Uterus (tissue), 4 donors: ENCODE results near the gene WNK3. TPM values are rescaled to one million over a fixed set of nuclear protein-coding genes. Genes with fewer than 3 reads are reported as not detected.
"Not testable (repeated sequence)": the region's sequence is repeated elsewhere in the genome, so short reads cannot be mapped to it uniquely, and the experiment has no call there.

Source experiments
- DNase-seq, 2 donors: peaks; one replicate each; pipeline ENCODE4 v3.0.0-alpha.2; 2019 to 2020
- H3K27ac ChIP-seq, 2 donors: fragments of 200-600 bp; sonication (generic); 1 replicate in 1 of 2; 2 replicates in 1 of 2; pipeline ENCODE4 v1.5.1; 2016 to 2018
- H3K27me3 ChIP-seq, 2 donors: fragments of 200-600 bp; sonication (generic); one replicate each; pipeline ENCODE4 v1.5.1; 2018 to 2019; ENCODE audit warnings: control low read depth in 1 of 2
- H3K36me3 ChIP-seq, 2 donors: fragments of 200-600 bp; sonication (generic); one replicate each; pipeline ENCODE4 v1.5.1; 2019; ENCODE audit warnings: control low read depth in 1 of 2
- H3K4me1 ChIP-seq, 2 donors: fragments of 200-600 bp; sonication (generic); one replicate each; pipeline ENCODE4 v1.5.1; 2018 to 2019; ENCODE audit warnings: control low read depth in 1 of 2
- H3K4me3 ChIP-seq, 2 donors: fragments of 200-600 bp; sonication (generic); 1 replicate in 1 of 2; 2 replicates in 1 of 2; pipeline ENCODE4 v1.5.1; 2018 to 2019; ENCODE audit warnings: mild to moderate bottlenecking in 1 of 2
- H3K9me3 ChIP-seq, 2 donors: fragments of 200-600 bp; sonication (generic); one replicate each; pipeline ENCODE4 v1.5.1; 2019; ENCODE audit warnings: control low read depth in 1 of 2
- POLR2A ChIP-seq, 2 donors: fragments of 450-650 bp; IDR thresholded peaks; one replicate each; pipeline ENCODE4 v1.6.1; 2016; ENCODE audit warnings: antibody characterized with exemption in 2 of 2, mild to moderate bottlenecking in 1 of 2, moderate library complexity in 1 of 2
- intact Hi-C: fragments of 100-400 bp; cut with DNase I; formaldehyde crosslinking; loops from one replicate; pipeline ENCODE4 v1.15.1; 2023; ENCODE audit warnings: low total_unique reads
- total RNA-seq, 4 donors: library from RNA; depleted of rRNA in 3 of 4; stranded (reverse); fragments of >200 nt in 3 of 4; gene quantifications; one replicate each; pipeline versions ENCODE4 v1.1.0 to v1.2.4, GENCODE V29; 2014 to 2023
- TF ChIP-seq, protein P1 (sequence below), 4 experiments: fragments of 200-600 bp in 2 of 4; fragments of 450-650 bp in 2 of 4; sonication (generic) in 2 of 4; IDR thresholded peaks; one replicate each; pipeline ENCODE4 v1.5.1; 2016 to 2019; ENCODE audit warnings: antibody characterized with exemption in 4 of 4, mild to moderate bottlenecking in 2 of 4, moderate library complexity in 1 of 4
- donor health status: DM: yes; HTN: yes; CAD: no.

WNK3 gene
- total RNA-seq = 10 to 100 TPM in 1 of 4 donors, 1 to 10 TPM in 3; 1.5 to 10.9 (median 4.0) TPM

DNA sequence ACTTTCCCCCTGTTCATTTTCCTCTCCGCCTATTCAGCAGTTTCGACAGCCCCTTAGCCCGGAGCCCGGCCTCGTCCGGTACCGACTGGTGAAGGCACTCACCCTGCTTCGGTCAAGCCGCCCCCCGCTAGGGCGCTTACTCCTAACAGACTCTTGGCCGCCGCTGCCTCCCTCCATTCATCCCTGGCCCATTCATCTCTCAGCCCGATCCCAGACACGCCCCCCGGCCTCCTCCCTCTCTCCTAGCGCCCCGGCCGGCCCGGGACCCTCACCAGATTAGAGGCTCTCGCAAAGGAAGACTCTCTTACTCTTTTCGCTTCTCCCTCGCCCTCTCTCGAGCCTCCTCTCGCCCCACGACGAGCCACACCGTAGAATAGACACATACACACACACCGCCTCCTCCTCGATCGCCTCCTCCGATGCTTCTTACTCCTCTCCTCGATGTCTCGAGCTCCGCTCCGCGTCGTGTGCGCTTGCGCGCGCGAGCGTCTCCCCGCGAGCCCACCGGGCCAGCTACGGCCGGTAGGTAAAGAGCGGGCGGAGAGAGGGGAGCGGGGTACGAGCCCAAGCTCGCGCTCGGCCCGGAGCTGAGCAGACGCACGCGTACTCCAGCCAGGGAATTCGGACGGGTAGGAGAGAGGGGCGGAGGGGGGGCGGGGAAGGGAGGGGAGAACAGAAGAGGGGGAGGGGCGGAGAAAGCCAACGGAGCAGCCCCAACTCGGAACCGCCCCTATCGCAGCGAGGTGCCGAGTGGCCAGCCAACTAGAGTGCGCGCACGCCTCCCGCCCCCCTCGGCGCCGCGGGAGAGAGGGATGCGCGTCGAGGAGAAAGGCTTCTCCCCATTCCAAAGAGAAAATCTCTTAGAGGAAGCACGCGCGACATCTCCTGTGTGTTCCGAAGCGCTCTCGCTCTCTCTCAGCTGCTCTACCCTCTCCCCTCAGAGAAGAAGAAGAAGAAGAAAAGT lies at the start of gene WNK3:
Gene WNK3, minus strand, starts transcription at position 633 of the 964 bp plus-strand sequence.
- Histone ChIP-seq H3K4me3 (peak within 1 kb of the TSS; percentile 41 to 43), H3K27ac (peak within 1 kb of the TSS; percentile 69 to 84), H3K27me3 (no peaks in the 10 kb centered on the region), H3K36me3 (no peaks in the 10 kb centered on the region), H3K9me3 (peaks cover 0 to 2% of the 10 kb centered on the region in 2 donors), H3K4me1 (no peaks in the 10 kb centered on the region)
- TF ChIP-seq, protein P1, sequence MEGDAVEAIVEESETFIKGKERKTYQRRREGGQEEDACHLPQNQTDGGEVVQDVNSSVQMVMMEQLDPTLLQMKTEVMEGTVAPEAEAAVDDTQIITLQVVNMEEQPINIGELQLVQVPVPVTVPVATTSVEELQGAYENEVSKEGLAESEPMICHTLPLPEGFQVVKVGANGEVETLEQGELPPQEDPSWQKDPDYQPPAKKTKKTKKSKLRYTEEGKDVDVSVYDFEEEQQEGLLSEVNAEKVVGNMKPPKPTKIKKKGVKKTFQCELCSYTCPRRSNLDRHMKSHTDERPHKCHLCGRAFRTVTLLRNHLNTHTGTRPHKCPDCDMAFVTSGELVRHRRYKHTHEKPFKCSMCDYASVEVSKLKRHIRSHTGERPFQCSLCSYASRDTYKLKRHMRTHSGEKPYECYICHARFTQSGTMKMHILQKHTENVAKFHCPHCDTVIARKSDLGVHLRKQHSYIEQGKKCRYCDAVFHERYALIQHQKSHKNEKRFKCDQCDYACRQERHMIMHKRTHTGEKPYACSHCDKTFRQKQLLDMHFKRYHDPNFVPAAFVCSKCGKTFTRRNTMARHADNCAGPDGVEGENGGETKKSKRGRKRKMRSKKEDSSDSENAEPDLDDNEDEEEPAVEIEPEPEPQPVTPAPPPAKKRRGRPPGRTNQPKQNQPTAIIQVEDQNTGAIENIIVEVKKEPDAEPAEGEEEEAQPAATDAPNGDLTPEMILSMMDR (IDR thresholded peaks at IDR 0.05) = no peak
- TF ChIP-seq POLR2A (IDR thresholded peaks at IDR 0.05) = peak in 1 of 2 donors; percentile 35
- peak; percentile 76 to 87 for DNase-seq
- intact Hi-C loops = no loop called here

DNA sequence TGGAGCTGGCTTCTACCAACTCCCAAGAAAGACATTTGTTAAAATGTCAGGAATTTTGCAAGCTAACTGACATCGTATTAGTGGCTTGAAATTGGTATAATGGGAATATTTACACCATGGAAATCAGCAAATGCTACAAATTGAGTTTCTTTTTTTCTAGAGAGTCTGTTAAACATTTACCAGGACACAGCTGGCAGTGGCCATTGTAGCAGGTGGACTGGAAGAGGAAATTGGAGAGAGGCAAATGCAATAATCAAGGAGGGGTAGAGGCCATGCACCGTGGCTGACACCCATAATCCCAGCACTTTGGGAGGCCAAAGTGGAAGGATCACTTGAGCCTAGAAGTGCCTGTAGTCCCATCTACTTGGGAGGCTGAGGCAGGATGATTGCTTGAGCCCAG lies 49.4 kb upstream of the WNK3 start:
- Histone ChIP-seq H3K4me3 (no peak overlapping the region), H3K4me1 (no peaks in the 10 kb centered on the region), H3K36me3 (no peaks in the 10 kb centered on the region), H3K27ac (no peak overlapping the region), H3K9me3 (no peaks in the 10 kb centered on the region), H3K27me3 (no peaks in the 10 kb centered on the region)
- no peak for DNase-seq
- no peak for TF ChIP-seq POLR2A (IDR thresholded peaks at IDR 0.05)
- TF ChIP-seq, protein P1 (IDR thresholded peaks at IDR 0.05) = no peak
- intact Hi-C loops = loop anchor here (10.0 kb wide), 1 partner anchor 58 kb away; no protein-coding TSS in a partner anchor

DNA sequence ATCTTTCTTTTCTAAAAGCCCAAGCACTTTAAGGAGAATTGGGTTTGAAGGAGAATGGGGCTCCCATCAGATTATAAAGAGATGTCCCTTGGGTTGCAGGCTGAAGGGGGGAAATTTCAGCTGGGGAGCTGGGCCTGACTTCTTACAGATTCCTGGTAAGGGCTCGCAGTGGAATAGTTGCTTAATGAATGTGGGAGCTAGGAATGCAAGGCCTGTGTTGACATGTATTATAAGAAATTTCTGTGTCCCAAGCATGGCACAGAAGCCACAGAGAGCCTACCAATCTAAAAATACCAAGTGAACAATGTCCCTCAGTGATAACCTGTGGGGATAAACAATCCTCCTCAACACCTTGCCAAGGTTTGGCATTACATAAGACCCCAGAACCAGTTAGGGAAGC lies 39.3 kb upstream of the WNK3 start:
- DNase-seq = no peak
- intact Hi-C loops = no loop called here
- no peaks in the 10 kb centered on the region for H3K9me3 ChIP-seq
- H3K36me3 ChIP-seq = no peaks in the 10 kb centered on the region
- TF ChIP-seq, protein P1 (IDR thresholded peaks at IDR 0.05) = no peak
- TF ChIP-seq POLR2A (IDR thresholded peaks at IDR 0.05) = no peak
- H3K27ac ChIP-seq = no peak overlapping the region
- H3K4me3 ChIP-seq = no peak overlapping the region
- no peaks in the 10 kb centered on the region for H3K27me3 ChIP-seq
- no peaks in the 10 kb centered on the region for H3K4me1 ChIP-seq

DNA sequence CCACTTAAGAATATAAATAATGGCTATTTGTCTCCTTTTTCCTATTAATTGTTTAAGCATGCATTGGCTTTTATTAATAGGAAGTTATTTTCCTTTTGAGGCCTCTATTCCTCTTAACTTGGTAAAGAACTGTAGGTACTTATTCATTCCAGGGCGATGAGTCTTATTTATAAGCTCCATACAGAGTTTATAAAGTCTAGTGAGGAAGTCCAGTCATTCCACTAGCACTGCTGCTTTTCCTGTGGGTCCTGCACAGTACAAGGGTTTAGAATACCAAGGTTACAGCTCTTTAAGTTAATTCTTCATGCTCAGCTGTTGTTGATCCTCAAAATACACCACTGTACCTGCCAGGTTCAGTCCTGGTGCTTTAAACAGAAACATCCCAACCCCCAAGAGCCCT lies 28.5 kb upstream of the WNK3 start:
- no peak for DNase-seq
- H3K27me3 ChIP-seq = no peaks in the 10 kb centered on the region
- no peak overlapping the region for H3K4me3 ChIP-seq
- H3K9me3 ChIP-seq = no peaks in the 10 kb centered on the region
- intact Hi-C loops = no loop called here
- TF ChIP-seq POLR2A (IDR thresholded peaks at IDR 0.05) = no peak
- TF ChIP-seq, protein P1 (IDR thresholded peaks at IDR 0.05) = no peak
- H3K27ac ChIP-seq = no peak overlapping the region
- no peaks in the 10 kb centered on the region for H3K4me1 ChIP-seq
- H3K36me3 ChIP-seq = no peaks in the 10 kb centered on the region

DNA sequence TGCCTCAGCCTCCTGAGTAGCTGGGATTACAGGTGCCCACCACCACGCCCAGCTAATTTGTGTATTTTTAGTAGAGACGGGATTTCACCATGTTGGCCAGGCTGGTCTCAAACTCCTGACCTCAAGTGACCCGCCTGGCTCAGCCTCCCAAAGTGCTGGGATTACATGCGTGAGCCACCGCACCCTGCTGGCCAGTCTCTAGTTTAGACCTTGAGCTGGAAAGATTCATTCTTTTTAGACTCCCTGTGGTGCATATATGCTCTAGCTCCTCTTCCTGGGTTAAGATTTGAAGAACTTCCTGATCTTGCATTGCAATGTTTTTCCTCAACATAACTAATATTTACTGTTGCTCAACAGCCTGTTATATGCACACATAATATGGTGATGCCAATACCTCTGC lies 26.8 kb upstream of the WNK3 start:
- intact Hi-C loops, H3K4me3 ChIP-seq, H3K9me3 ChIP-seq, H3K4me1 ChIP-seq, DNase-seq, H3K36me3 ChIP-seq, H3K27ac ChIP-seq, H3K27me3 ChIP-seq: not testable (repeated sequence)
